HCT116 (cell line): ENCODE data around the gene ZSCAN25. TPM values are rescaled to one million over a fixed set of nuclear protein-coding genes. Genes with fewer than 3 reads are reported as not detected.

Experiments used
- ATAC-seq: fragments of 200-7000 bp; cut with Tn5 transposase; 2 replicates; pipeline ENCODE4 v1.9.1; 2020; ENCODE audit warnings: mild to moderate bottlenecking, moderate library complexity
- BruUV-seq: library from RNA; stranded (reverse); fragments of 400-500 nt; replicated peaks from 2 replicates; lab custom pipeline; 2021; lab: Mats Ljungman, UMichigan
- CTCF ChIA-PET: fragments of 300-600 bp; sonication (Branson Sonifier 250); formaldehyde crosslinking; loops from one replicate; lab custom pipeline; 2021; ENCODE audit warnings: antibody characterized with exemption; lab: Charles Lee
- POLR2A ChIA-PET: fragments of 300-600, 350-600 bp; sonication (Branson Sonifier 250); formaldehyde crosslinking; loops from one replicate; lab custom pipeline; 2021; ENCODE audit warnings: antibody characterized with exemption; lab: Charles Lee
- RAD21 ChIA-PET, 2 experiments: fragments of 300-600 bp; sonication (Branson Sonifier 250); formaldehyde crosslinking; loops; one replicate each; lab custom pipeline; 2023; ENCODE audit warnings: low total read pairs in 2 of 2; ENCODE audit not compliant: uncharacterized antibody in 2 of 2, unreplicated experiment in 2 of 2, low non-redundant PET in 1 of 2; lab: Charles Lee
- DNase-seq: peaks from one replicate; pipeline ENCODE4 v3.0.0-alpha.2; 2010; ENCODE audit warnings: low read depth, low spot score
- H2AFZ ChIP-seq: fragments of 200-600 bp; shearing (Covaris generic), sonication (generic); 2 replicates; pipeline ENCODE4 v1.6.1; 2017; ENCODE audit warnings: low read depth, mixed run types, mixed read lengths, antibody characterized with exemption, low read length; ENCODE audit not compliant: poor library complexity, severe bottlenecking
- H3K27ac ChIP-seq: 2 replicates; pipeline ENCODE4 v1.5.1; 2012; ENCODE audit warnings: low read depth, low read length
- H3K27me3 ChIP-seq: fragments of 200-600 bp; sonication (generic); 2 replicates; pipeline ENCODE4 v1.6.1; 2016; ENCODE audit warnings: mixed run types, low read length, mixed read lengths; ENCODE audit not compliant: insufficient read depth
- H3K36me3 ChIP-seq, 2 experiments: fragments of 200-500 bp in 1 of 2; fragments of 200-600 bp in 1 of 2; sonication (Bioruptor generic) in 1 of 2; sonication (generic) in 1 of 2; 2 replicates each; pipeline versions ENCODE4 v1.5.1 to v1.6.1; 2014 to 2016; ENCODE audit warnings: low read length in 2 of 2, inconsistent platforms in 1 of 2, mixed read lengths in 1 of 2, mixed run types in 1 of 2; ENCODE audit not compliant: insufficient read depth in 2 of 2, control insufficient read depth in 1 of 2
- H3K4me1 ChIP-seq, 2 experiments: fragments of 200-600 bp in 1 of 2; sonication (generic) in 1 of 2; 2 replicates each; pipeline versions ENCODE4 v1.5.1 to v1.6.1; 2012 to 2017; ENCODE audit warnings: low read length in 2 of 2, inconsistent platforms in 1 of 2, mild to moderate bottlenecking in 1 of 2, mixed read lengths in 1 of 2, mixed run types in 1 of 2, moderate library complexity in 1 of 2; ENCODE audit not compliant: insufficient read depth in 2 of 2, control insufficient read depth in 1 of 2
- H3K4me2 ChIP-seq: fragments of 200-600 bp; sonication (generic); 2 replicates; pipeline ENCODE4 v1.6.1; 2017; ENCODE audit warnings: mixed run types, low read length, mixed read lengths
- H3K4me3 ChIP-seq, 2 experiments: fragments of 200-600 bp in 1 of 2; sonication (generic) in 1 of 2; replicated peaks in 1 of 2; 2 replicates each; pipeline ENCODE4 v1.5.1; 2011 to 2016; ENCODE audit warnings: low read length in 2 of 2, control low read depth in 1 of 2, low read depth in 1 of 2, mild to moderate bottlenecking in 1 of 2, mixed read lengths in 1 of 2, mixed run types in 1 of 2
- H3K79me2 ChIP-seq: fragments of 200-600 bp; sonication (generic); 2 replicates; pipeline ENCODE4 v1.6.1; 2017; ENCODE audit warnings: mild to moderate bottlenecking, mixed run types, low read length, moderate library complexity, mixed read lengths; ENCODE audit not compliant: insufficient read depth
- H3K9ac ChIP-seq: fragments of 200-600 bp; sonication (generic); 2 replicates; pipeline ENCODE4 v1.6.1; 2016; ENCODE audit warnings: low read length, mixed read lengths
- H3K9me2 ChIP-seq: fragments of 200-600 bp; sonication (generic), shearing (Covaris generic); 2 replicates; pipeline ENCODE4 v1.6.1; 2017; ENCODE audit warnings: mixed run types, mild to moderate bottlenecking, moderate library complexity; ENCODE audit not compliant: insufficient read depth
- H3K9me3 ChIP-seq, 2 experiments: fragments of 200-500 bp in 1 of 2; fragments of 200-600 bp in 1 of 2; sonication (Bioruptor generic) in 1 of 2; sonication (generic) in 1 of 2; 2 replicates each; pipeline ENCODE4 v1.6.1; 2014 to 2017; ENCODE audit warnings: low read length in 2 of 2, mixed read lengths in 2 of 2, inconsistent platforms in 1 of 2, low read depth in 1 of 2, mild to moderate bottlenecking in 1 of 2, mixed run types in 1 of 2, moderate library complexity in 1 of 2; ENCODE audit not compliant: control insufficient read depth in 1 of 2, insufficient read depth in 1 of 2
- H4K20me1 ChIP-seq: fragments of 200-600 bp; sonication (generic), shearing (Covaris generic); 2 replicates; pipeline ENCODE4 v1.6.1; 2017; ENCODE audit warnings: mixed run types, mild to moderate bottlenecking, moderate library complexity; ENCODE audit not compliant: insufficient read depth
- ATF3 ChIP-seq: IDR thresholded peaks from 2 replicates; pipeline ENCODE4 v1.6.1; 2012
- EZH2 ChIP-seq: fragments of 200-600 bp; sonication (generic); IDR thresholded peaks from 2 replicates; pipeline ENCODE4 v1.6.1; 2017; ENCODE audit warnings: antibody characterized with exemption, mixed run types
- MAX ChIP-seq: IDR thresholded peaks from 2 replicates; pipeline ENCODE4 v1.6.1; 2012
- POLR2A ChIP-seq: IDR thresholded peaks from 2 replicates; pipeline ENCODE4 v1.7.0; 2011; ENCODE audit warnings: borderline replicate concordance; ENCODE audit not compliant: insufficient read depth, insufficient read length; ENCODE audit errors: extremely low read depth
- RAD21 ChIP-seq: IDR thresholded peaks from 2 replicates; pipeline ENCODE4 v1.6.1; 2012; ENCODE audit warnings: low read depth, mild to moderate bottlenecking
- REST ChIP-seq: IDR thresholded peaks from 2 replicates; pipeline ENCODE4 v1.6.1; 2012; ENCODE audit warnings: low read depth
- SP1 ChIP-seq: IDR thresholded peaks from 2 replicates; pipeline ENCODE4 v1.6.1; 2012; ENCODE audit warnings: low read depth
- SRF ChIP-seq: IDR thresholded peaks from 2 replicates; pipeline ENCODE4 v1.6.1; 2012; ENCODE audit warnings: low read depth
- TCF7L2 ChIP-seq: IDR thresholded peaks from 2 replicates; pipeline ENCODE4 v1.7.0; 2011; ENCODE audit warnings: borderline replicate concordance, inconsistent platforms; ENCODE audit not compliant: insufficient read depth, insufficient read length; ENCODE audit errors: extremely low read depth
- ZBTB33 ChIP-seq: IDR thresholded peaks from 2 replicates; pipeline ENCODE4 v1.6.1; 2011; ENCODE audit warnings: mild to moderate bottlenecking, low read length, moderate library complexity; ENCODE audit not compliant: insufficient replicate concordance; ENCODE audit errors: extremely low read depth
- intact Hi-C: fragments of 100-400 bp; cut with micrococcal nuclease; formaldehyde crosslinking; loops from 2 replicates; pipeline ENCODE4 v1.10.0; 2022
- total RNA-seq: library from RNA; stranded (reverse); gene quantifications from one replicate; pipeline ENCODE4 v1.2.1, GENCODE V29; 2021; ENCODE audit not compliant: unreplicated experiment

The ZSCAN25 gene
- total RNA-seq, 1 experiment from 2014 or later, result 14.0 TPM

GRCh38 chr7:99668541-99668940, 51.8 kb downstream of the ZSCAN25 start:
- H3K79me2 ChIP-seq, result no peaks in the 10 kb centered on the region
- no peak overlapping the region for H3K27ac ChIP-seq
- CTCF ChIA-PET, result no interaction called here
- no peaks in the 10 kb centered on the region for H3K27me3 ChIP-seq
- TF ChIP-seq RAD21 (no peak), POLR2A (no peak), TCF7L2 (no peak)
- H3K4me1 ChIP-seq, result no peaks in the 10 kb centered on the region
- no peak for ATAC-seq
- POLR2A ChIA-PET, result no interaction called here
- no peaks in the 10 kb centered on the region for H3K36me3 ChIP-seq
- no peak overlapping the region for H3K9ac ChIP-seq
- no peak overlapping the region for H3K4me2 ChIP-seq
- no peaks in the 10 kb centered on the region for H4K20me1 ChIP-seq
- H3K9me3 ChIP-seq, result no peaks in the 10 kb centered on the region
- no peak overlapping the region for H3K4me3 ChIP-seq
- BruUV-seq, result no TSS peak
- DNase-seq, result no peak
- RAD21 ChIA-PET, result no interaction called here
- H2AFZ ChIP-seq, result no peak overlapping the region
- no peaks in the 10 kb centered on the region for H3K9me2 ChIP-seq
- intact Hi-C loops, result no loop called here

GRCh38 chr7:99669782-99670181, 53.0 kb downstream of the ZSCAN25 start:
- Histone ChIP-seq H2AFZ (no peak overlapping the region), H3K36me3 (no peaks in the 10 kb centered on the region), H3K4me2 (no peak overlapping the region), H3K4me1 (no peaks in the 10 kb centered on the region), H3K79me2 (no peaks in the 10 kb centered on the region), H3K9ac (no peak overlapping the region), H3K27ac (no peak overlapping the region), H3K9me3 (no peaks in the 10 kb centered on the region), H4K20me1 (no peaks in the 10 kb centered on the region), H3K9me2 (no peaks in the 10 kb centered on the region), H3K27me3 (no peaks in the 10 kb centered on the region), H3K4me3 (no peak overlapping the region)
- ChIA-PET RAD21 (no interaction called here), CTCF (no interaction called here), POLR2A (no interaction called here)
- DNase-seq (no peak), ATAC-seq (no peak)
- intact Hi-C loops, result no loop called here
- BruUV-seq, result no TSS peak
- TF ChIP-seq ATF3, result no peak
- TF ChIP-seq RAD21, result no peak
- no peak for TF ChIP-seq REST
- TF ChIP-seq TCF7L2, result no peak
- TF ChIP-seq SP1, result no peak
- TF ChIP-seq ZBTB33, result no peak
- no peak for TF ChIP-seq MAX
- no peak for TF ChIP-seq POLR2A
- no peak for TF ChIP-seq EZH2
- no peak for TF ChIP-seq SRF
